Suprapubic skin (tissue), 4 donors: ENCODE results near the gene TTC6. TPM values are rescaled to one million over a fixed set of nuclear protein-coding genes. Genes with fewer than 3 reads are reported as not detected.

Experiments used
- DNase-seq, 2 donors: peaks; one replicate each; pipeline ENCODE4 v3.0.0-alpha.2; 2019; ENCODE audit warnings: low spot score in 2 of 2
- H3K27ac ChIP-seq: fragments of 200-600 bp; sonication (generic); one replicate; pipeline ENCODE4 v1.5.1; 2019
- H3K27me3 ChIP-seq: fragments of 200-600 bp; sonication (generic); one replicate; pipeline ENCODE4 v1.5.1; 2019
- H3K36me3 ChIP-seq: fragments of 200-600 bp; sonication (generic); one replicate; pipeline ENCODE4 v1.5.1; 2019
- H3K4me1 ChIP-seq: fragments of 200-600 bp; sonication (generic); one replicate; pipeline ENCODE4 v1.5.1; 2019
- H3K4me3 ChIP-seq: fragments of 200-600 bp; sonication (generic); one replicate; pipeline ENCODE4 v1.5.1; 2019; ENCODE audit warnings: mild to moderate bottlenecking
- H3K9me3 ChIP-seq: fragments of 200-600 bp; sonication (generic); one replicate; pipeline ENCODE4 v1.5.1; 2019
- CTCF ChIP-seq, 2 donors: fragments of 200-600 bp in 1 of 2; fragments of 450-650 bp in 1 of 2; sonication (generic) in 1 of 2; IDR thresholded peaks; one replicate each; pipeline ENCODE4 v1.5.1; 2016 to 2019; ENCODE audit warnings: antibody characterized with exemption in 2 of 2, mild to moderate bottlenecking in 1 of 2, moderate library complexity in 1 of 2
- EP300 ChIP-seq: sonication (generic); formaldehyde crosslinking; IDR thresholded peaks from one replicate; pipeline ENCODE4 v1.6.1; 2017; ENCODE audit warnings: antibody characterized with exemption
- POLR2A ChIP-seq, 2 donors: fragments of 450-650 bp; IDR thresholded peaks; one replicate each; pipeline ENCODE4 v1.6.1; 2017; ENCODE audit warnings: antibody characterized with exemption in 2 of 2, mild to moderate bottlenecking in 2 of 2, moderate library complexity in 2 of 2
- POLR2AphosphoS5 ChIP-seq, 3 donors: sonication (generic); formaldehyde crosslinking; IDR thresholded peaks; one replicate each; pipeline ENCODE4 v1.6.1; 2017; ENCODE audit warnings: antibody characterized with exemption in 3 of 3
- WGBS: methylation state at CpG from one replicate; pipeline ENCODE4 v1.1.5; 2018; 5-methylcytosine and 5-hydroxymethylcytosine counted together
- total RNA-seq, 4 donors: library from RNA; depleted of rRNA; stranded (reverse); fragments of >200 nt; gene quantifications; one replicate each; pipeline ENCODE4 v1.1.0, GENCODE V29; 2016

The TTC6 gene
- total RNA-seq, 4 donors from 2014 or later, result 0.18 to 9.5 (median 1.1) TPM

- Histone ChIP-seq H3K27ac (no peak overlapping the region), H3K36me3 (no peaks in the 10 kb centered on the region), H3K4me3 (no peak overlapping the region), H3K27me3 (peaks cover 17% of the 10 kb centered on the region), H3K4me1 (no peaks in the 10 kb centered on the region), H3K9me3 (peaks cover 19% of the 10 kb centered on the region)
- TF ChIP-seq POLR2A (IDR thresholded peaks at IDR 0.05) (no peak), POLR2AphosphoS5 (IDR thresholded peaks at IDR 0.05) (no peak), CTCF (IDR thresholded peaks at IDR 0.05) (no peak), EP300 (no peak)
- no peak for DNase-seq
- 97% methylated on average over 3 of the region's 3 CpGs for WGBS
Observed at GRCh38 chr14:37615582-37616289, 20.3 kb downstream of the TTC6 start.

GRCh38 chr14:37616853-37617252 is 21.4 kb downstream of the TTC6 start:
- Histone ChIP-seq H3K36me3 (no peaks in the 10 kb centered on the region), H3K4me1 (no peaks in the 10 kb centered on the region), H3K27ac (no peak overlapping the region), H3K27me3 (peaks cover 17% of the 10 kb centered on the region), H3K9me3 (peaks cover 19% of the 10 kb centered on the region), H3K4me3 (no peak overlapping the region)
- DNase-seq, result no peak
- WGBS, result 95% methylated on average over 4 of the region's 4 CpGs
- no peak for TF ChIP-seq POLR2AphosphoS5 (IDR thresholded peaks at IDR 0.05)
- TF ChIP-seq POLR2A (IDR thresholded peaks at IDR 0.05), result no peak
- no peak for TF ChIP-seq EP300
- TF ChIP-seq CTCF (IDR thresholded peaks at IDR 0.05), result no peak

- peaks cover 9% of the 10 kb centered on the region for H3K4me1 ChIP-seq
- H3K9me3 ChIP-seq, result peaks cover 19% of the 10 kb centered on the region
- H3K27me3 ChIP-seq, result peaks cover 23% of the 10 kb centered on the region
- H3K36me3 ChIP-seq, result no peaks in the 10 kb centered on the region
- DNase-seq, result no peak
- TF ChIP-seq POLR2AphosphoS5 (IDR thresholded peaks at IDR 0.05), result no peak
- 100% methylated on average over 1 of the region's 1 CpG for WGBS
- no peak overlapping the region for H3K4me3 ChIP-seq
- H3K27ac ChIP-seq, result no peak overlapping the region
Observed at GRCh38 chr14:37617864-37618365, 22.5 kb downstream of the TTC6 start.

- 83% methylated on average over 1 of the region's 1 CpG for WGBS
- H3K4me1 ChIP-seq, result peaks cover 16% of the 10 kb centered on the region
- no peak for TF ChIP-seq CTCF (IDR thresholded peaks at IDR 0.05)
- TF ChIP-seq EP300, result no peak
Observed at GRCh38 chr14:37618498-37619028, 23.1 kb downstream of the TTC6 start.

GRCh38 chr14:37620856-37621255 is 25.4 kb downstream of the TTC6 start:
- no peak overlapping the region for H3K27ac ChIP-seq
- H3K4me1 ChIP-seq, result peaks cover 18% of the 10 kb centered on the region
- H3K9me3 ChIP-seq, result peaks cover 8% of the 10 kb centered on the region
- H3K36me3 ChIP-seq, result no peaks in the 10 kb centered on the region
- no peak overlapping the region for H3K4me3 ChIP-seq
- no peak for TF ChIP-seq EP300
- TF ChIP-seq POLR2AphosphoS5 (IDR thresholded peaks at IDR 0.05), result no peak
- no peak for TF ChIP-seq POLR2A (IDR thresholded peaks at IDR 0.05)
- TF ChIP-seq CTCF (IDR thresholded peaks at IDR 0.05), result no peak
- H3K27me3 ChIP-seq, result peaks cover 28% of the 10 kb centered on the region
- DNase-seq, result no peak

More at GRCh38 chr14:37618498-37619028, 23.1 kb downstream of the TTC6 start:
- no peak overlapping the region for H3K27ac ChIP-seq
- no peaks in the 10 kb centered on the region for H3K36me3 ChIP-seq
- H3K27me3 ChIP-seq, result peaks cover 24% of the 10 kb centered on the region
- no peak for DNase-seq
- peaks cover 19% of the 10 kb centered on the region for H3K9me3 ChIP-seq
- H3K4me3 ChIP-seq, result no peak overlapping the region
